Measurements from ENCODE around the gene IFNL1.
"Not testable (repeated sequence)": the region's sequence is repeated elsewhere in the genome, so short reads cannot be mapped to it uniquely, and the experiment has no call there.

IFNL1 gene

GRCh38 chr19:39308531-39309304 is 12.5 kb downstream of the IFNL1 start:
- DNase-seq (ENCODE audit: low read depth in 2 of 2, low spot score in 1 of 2), result no peak

DNA sequence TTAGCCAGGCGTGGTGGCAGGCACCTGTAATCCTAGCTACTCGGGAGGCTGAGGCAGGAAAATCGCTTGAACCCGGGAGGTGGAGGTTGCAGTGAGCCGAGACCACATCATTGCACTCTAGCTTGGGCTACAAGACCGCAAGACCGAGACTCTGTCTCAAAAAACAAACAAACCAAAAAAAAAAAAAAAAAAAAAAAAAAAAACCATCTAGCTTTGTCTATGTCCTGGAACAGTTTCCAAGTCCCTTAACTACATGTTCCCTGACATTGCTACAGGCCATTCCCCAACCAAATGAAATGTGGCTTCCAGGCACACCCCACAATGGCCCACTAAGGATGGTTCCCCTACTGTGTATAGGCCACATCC is 13.1 kb downstream of the IFNL1 start:
- DNase-seq (ENCODE audit: low read depth in 2 of 2, low spot score in 1 of 2), result not testable (repeated sequence)

DNA sequence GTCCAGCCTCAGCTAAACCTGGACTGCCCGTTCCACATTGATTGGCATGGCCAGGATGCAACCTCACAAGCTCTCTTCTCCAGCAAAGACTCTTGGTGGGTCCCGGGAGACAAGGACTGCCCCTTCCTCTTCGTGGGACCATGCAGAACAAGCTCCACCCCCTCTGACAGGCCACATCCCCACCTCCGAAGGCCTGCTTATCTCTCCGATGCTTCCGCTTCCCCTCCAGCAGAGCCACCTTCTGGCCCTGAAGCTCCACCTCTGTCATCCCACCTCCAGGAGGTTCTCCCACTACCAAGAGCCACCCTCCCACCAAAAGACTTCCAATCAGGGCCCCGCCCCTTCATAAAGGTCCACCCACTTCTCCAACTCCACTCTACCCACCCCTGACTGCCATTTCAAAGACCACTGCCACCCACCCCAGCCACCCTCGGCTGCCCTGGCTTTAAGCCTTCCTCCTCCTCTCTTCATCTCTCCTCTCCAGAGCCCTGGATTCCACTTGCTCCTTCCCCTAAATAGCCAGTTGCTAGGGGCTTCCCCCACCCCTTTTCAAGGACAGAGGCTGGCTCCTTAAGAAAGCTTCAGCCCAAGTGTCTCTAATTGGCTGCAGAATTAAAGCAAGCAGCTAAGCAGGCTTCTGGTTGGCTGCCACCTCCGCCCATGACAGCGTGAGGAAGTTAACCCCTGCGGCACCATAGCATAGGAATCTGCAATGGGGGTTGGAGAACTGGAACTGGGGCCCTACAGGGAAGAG is 14.5 kb downstream of the IFNL1 start:
- no peak for DNase-seq (ENCODE audit: low read depth in 2 of 2, low spot score in 1 of 2)

DNA sequence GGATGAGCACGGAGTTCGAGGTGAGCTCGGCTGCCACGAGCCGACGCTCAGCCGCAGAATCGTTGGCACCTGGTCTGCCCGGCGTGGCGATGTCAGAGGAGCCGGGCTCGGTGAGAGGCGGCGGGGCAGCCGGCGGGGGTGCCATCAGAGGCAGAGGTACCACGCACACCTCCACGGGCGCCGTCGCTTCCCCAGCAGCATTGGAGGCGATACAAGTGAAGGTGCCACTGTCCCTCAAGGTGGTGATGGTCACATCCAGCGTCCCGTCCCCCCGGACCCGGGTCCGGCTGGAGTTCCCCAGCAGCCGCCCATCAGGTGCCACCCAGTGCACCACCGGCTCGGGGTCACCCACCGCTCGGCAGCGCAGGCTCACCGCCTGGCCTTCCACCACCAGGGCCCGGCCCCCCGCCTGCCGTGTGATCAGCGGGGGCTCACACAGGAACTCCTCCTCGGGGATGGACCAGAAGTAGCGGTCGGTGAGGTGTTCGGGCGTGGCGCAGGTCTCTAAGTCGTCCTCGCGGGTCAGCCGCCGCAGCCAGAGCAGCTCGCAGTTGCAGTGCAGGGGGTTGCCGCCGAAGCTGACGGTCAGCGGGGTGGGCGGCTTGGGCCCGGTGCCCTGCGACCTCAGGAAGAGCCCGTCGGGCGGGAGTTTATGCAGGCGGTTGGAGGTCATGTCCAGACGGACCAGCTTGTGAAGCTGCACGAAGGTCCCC is 18.0 kb downstream of the IFNL1 start:
- no peak for DNase-seq (ENCODE audit: low read depth in 2 of 2, low spot score in 1 of 2)

GRCh38 chr19:39315933-39316332 is 19.7 kb downstream of the IFNL1 start:
- no peak for DNase-seq (ENCODE audit: low read depth in 2 of 2, low spot score in 1 of 2)

DNA sequence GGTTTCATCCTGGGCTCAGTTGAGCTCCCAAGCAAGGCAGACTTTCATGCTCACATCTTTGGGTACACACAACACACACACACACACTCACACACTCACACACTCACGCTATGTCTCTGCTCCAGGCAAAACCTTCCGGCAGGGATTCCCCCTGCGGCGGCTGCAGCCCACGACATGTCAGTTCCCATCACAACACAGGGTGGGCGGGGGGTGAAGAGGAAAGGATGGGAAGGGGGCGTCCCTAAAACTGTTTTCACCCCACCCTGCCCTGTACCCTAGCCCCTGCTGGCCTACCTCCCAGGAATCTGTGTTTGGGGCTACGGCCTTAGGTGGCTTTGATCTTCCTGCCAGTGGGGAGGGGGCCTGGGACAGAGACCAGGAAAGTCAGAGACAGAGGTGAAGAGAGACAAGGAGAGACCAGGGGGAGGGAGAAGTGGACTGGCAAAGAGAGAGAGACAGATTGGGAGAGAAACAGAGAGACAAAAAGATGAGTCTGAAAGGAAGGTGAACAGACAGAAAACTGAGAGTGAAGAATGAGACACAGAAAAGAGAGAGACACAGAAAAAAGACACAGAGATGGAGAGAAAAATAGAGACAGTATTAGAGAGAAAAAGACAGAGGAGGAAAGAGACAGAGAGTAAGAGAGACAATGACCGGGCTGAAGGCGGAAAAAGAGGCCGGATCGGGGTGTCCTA is 20.6 kb downstream of the IFNL1 start:
- DNase-seq (ENCODE audit: low read depth in 2 of 2, low spot score in 1 of 2), result no peak

- DNase-seq (ENCODE audit: low read depth in 2 of 2, low spot score in 1 of 2), result no peak
Observed at GRCh38 chr19:39317476-39317875, 21.3 kb downstream of the IFNL1 start.

DNA sequence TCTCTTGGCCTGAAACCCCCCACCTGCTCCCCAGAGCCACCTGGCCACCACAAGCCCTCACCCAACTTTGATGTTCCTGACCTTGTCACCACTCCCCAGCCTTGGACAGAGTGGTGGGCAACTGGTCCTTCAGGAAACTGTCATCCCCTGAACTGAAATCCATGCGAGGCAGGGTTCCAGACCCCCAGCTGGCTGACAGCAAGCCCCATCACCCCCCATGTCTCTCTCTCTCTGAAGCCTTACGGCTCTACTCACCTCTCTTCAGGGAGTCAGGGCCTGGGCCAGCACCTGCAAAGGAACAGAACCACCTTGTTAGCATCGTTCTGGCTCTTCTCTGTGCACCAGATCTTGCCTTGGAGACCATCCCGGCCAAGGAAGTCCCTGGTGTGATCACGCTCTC is 21.9 kb downstream of the IFNL1 start:
- DNase-seq (ENCODE audit: low read depth in 2 of 2, low spot score in 1 of 2), result no peak

DNA sequence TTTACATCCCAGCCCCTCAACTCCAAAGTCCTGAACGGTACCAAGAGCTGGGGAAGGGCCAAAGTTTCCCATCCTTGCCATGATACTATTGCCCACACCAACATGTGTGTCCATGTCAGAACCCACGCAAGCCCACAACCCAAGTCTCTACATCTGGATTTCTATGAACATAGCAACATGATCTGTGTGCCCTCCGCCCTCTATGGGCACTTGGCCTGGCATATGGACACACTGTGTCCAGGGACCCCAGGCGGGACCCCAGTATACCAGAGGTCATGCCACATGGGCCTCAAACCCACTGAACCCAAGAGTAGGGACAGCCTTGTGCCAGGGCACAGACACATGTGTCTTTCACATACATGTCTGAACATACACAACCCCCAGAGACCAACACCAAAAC is 22.5 kb downstream of the IFNL1 start:
- no peak for DNase-seq (ENCODE audit: low read depth in 2 of 2, low spot score in 1 of 2)

DNA sequence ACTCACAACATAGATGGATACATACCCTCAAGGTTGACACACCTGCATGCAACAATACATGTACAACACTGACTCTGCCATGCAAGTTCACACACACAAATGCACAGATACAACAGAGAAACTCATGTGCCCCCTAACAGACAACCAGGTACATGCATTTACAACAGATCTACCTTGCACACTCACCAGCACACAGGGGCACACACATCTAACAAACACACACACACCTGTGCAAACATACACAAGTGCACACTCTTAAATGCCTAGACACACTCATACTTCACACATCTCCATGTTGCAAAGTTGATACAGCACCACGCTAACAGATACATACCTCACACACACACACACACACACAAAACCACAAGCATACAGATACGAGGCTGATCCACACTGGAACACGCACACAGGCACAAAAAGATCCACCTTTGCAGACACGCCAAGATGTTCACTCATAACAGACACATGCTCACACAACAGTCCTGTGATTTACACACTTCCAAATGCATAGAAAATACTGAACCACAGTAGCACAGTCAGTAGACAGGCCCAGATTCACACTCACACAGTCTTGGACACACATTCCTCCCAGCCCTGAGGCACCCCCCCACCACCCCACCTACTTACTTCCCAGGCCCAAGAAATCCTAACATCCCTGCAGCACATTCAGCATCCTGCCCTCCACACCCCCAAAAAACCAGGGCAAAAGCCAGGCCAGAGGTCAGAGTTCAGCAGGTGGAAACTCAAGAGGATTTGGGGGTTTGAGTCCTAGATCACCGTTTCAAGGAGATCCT is 23.1 kb downstream of the IFNL1 start:
- DNase-seq (ENCODE audit: low read depth in 2 of 2, low spot score in 1 of 2), result no peak

- DNase-seq (ENCODE audit: low read depth in 2 of 2, low spot score in 1 of 2), result no peak
Observed at GRCh38 chr19:39319892-39320248, 23.7 kb downstream of the IFNL1 start.

GRCh38 chr19:39321117-39321831 is 25.1 kb downstream of the IFNL1 start:
- DNase-seq (ENCODE audit: low read depth in 2 of 2, low spot score in 1 of 2), result no peak

DNA sequence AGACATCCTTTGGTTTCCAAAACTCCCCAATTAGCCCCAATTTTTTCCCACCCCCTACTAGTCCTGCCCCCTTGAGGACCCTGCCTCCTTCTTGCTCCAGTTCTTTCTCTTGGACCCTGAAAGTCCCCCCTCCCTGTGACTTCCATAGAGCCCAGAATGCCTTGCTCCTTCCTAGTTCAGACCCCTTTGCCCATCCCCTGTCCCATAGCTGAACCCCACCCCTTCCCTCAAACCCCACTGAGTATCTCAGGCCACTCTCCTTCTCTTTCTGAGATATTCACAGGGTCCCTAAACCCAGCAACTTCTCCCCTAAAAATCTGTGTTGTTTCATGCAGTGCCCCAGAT is 25.6 kb downstream of the IFNL1 start:
- DNase-seq (ENCODE audit: low read depth in 2 of 2, low spot score in 1 of 2), result no peak

DNA sequence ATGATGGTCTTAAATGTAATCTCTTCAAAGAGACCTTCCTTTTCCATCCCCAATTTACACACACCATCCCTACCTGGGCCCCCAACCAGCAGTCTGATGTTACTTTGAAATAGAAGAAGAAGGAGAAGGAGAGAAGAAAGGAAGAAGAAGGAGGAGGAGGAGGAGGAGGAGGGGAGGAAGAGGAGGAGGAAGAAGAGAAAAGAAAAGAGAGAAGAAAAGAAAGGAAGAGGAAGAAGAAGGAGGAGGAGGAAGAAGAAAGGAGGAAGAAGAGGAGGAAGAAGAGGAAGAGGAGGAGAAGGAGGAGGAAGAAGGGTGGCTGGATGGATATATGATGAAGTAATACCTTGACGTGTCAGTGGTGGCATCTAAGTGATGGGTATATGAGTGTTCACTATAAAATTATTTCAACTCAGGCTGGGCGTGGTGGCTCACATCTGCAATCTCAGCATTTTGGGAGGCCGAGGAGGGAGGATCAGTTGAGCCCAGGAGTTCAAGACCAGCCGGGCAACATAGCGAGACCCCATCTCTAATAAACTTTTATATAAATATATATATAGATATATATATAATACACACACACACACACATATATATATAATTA is 28.1 kb downstream of the IFNL1 start:
- DNase-seq (ENCODE audit: low read depth in 2 of 2, low spot score in 1 of 2), result no peak

DNA sequence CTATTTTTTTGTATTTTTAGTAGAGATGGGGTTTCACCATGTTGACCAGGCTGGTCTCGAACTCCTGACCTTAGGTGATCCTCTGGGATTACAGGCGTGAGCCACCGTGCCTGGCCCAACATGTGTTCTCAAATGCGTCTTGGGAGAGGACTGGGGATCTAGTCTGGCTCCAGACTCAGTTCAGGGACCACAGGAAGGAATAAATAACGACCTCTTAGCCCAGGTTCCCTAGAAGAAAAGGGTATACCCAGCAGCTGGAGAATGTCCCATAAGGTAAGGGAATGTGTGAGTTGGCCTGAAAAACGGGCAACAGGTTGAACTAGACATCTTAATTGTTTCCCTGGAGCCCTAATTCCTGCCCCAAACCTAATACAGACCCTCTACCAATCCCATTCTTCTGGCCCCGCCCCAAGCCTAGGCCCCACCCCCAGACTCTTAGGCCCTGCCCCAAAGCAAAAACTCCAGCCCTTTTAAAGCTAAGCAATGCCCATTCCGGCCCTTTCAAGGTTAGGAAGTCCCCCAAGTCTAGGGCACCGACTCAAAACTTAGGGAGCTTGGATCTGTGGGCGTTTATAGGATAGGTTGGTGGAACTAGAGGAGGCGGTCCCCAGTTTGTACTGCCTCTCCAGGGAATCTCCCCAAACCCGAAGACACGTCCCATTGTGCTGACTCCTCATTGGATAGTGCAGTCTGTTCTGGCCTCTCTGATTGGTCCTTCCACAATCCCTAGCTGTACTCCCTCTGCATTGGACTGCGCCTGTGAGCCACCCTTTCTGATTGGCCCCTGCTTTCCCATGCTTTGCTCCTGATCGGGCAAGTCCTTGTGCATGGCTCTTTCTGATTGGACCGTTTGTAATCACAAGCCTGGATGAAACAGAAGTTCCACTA is 29.8 kb downstream of the IFNL1 start:
- no peak for DNase-seq (ENCODE audit: low read depth in 2 of 2, low spot score in 1 of 2)

DNA sequence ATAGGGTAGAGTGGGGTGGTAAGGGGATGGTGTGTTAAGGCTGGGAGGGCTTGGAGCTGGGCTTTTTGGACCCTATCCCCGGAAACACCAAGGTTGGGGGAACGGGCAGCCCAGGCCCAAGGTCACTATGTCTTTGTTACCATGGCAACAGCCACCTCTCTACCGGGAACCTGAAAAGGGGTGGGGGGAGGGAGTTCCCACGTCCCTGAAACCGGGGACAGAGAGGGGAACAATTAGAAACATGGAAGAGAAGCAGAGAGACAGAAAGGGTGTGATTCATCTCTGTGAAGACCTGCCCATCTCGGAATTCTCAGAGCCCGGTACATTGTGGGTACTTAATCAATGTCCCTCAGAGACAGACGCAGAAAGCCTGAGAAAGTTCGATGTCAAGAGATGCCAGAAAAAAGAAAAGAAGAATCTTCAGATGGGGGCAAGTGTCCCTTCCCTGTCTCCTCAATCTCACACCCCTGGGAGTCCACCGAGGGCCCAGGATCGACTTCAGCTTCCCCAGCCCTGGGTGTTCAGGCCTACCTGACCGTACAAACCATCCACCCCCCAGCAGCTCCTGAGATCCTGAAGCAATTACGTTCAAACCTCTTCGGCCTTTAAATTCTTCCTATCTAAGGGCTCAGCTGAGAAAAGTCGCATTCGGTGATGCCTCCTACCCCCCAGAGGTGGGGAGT is 31.3 kb downstream of the IFNL1 start:
- no peak for DNase-seq (ENCODE audit: low read depth in 2 of 2, low spot score in 1 of 2)

DNA sequence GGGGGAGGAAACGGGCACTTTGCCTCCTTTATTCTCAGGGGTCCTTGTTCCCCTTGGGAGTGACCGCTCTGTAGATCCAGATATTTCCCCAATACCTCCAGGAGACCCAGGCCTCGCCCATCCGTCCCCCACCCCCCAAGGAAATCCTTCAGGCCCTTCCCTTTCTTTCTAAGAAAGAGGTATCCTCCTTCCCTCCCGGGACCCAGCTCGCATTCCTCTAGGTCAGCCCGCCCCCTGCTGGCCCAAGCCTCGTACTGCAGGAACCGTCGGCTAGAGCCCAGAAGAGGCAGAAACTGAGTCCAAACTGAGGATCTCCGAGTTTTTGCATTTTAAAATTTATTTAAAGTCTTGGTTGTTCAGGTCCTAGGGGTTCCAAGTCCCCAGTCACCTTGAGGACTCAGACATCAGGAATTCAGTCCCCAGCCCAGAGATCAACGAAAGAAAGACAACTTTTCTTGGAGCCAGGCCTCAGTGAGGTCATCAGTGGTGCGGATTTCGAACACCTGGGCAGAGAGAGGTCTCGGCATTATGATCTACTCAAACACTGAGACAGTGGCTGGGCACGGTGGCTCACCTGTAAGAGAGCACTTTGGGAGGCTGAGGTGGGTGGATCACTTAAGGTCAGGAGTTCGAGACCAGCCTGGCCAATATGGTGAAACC is 32.0 kb downstream of the IFNL1 start:
- DNase-seq (ENCODE audit: low read depth in 2 of 2, low spot score in 1 of 2), result peak; percentile 66 to 75

- DNase-seq (ENCODE audit: low read depth in 2 of 2, low spot score in 1 of 2), result no peak
Observed at GRCh38 chr19:39329948-39330347, 33.7 kb downstream of the IFNL1 start.
